ENCODE results near the gene PATZ1.

DNA sequence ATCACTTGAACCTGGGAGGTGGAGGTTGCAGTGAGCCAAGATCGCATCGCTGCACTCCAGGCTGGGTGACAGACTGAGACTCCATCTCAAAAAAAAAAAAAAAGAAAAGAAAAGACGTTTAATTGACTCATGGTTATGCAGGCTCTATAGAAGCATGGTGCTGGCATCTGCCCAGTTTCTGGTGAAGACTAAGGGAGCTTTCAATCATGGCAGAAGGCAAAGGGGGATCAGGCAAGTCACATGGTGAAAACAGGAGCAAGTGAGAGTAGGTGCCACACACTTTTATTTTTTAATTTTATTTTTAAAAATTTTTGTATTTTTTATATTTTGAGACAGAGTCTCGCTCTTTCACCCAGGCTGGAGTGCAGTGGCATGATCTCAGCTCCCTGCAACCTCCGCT, 8.4 kb upstream of the PATZ1 start:
- TF ChIP-seq, protein P1, sequence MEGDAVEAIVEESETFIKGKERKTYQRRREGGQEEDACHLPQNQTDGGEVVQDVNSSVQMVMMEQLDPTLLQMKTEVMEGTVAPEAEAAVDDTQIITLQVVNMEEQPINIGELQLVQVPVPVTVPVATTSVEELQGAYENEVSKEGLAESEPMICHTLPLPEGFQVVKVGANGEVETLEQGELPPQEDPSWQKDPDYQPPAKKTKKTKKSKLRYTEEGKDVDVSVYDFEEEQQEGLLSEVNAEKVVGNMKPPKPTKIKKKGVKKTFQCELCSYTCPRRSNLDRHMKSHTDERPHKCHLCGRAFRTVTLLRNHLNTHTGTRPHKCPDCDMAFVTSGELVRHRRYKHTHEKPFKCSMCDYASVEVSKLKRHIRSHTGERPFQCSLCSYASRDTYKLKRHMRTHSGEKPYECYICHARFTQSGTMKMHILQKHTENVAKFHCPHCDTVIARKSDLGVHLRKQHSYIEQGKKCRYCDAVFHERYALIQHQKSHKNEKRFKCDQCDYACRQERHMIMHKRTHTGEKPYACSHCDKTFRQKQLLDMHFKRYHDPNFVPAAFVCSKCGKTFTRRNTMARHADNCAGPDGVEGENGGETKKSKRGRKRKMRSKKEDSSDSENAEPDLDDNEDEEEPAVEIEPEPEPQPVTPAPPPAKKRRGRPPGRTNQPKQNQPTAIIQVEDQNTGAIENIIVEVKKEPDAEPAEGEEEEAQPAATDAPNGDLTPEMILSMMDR (IDR thresholded peaks at IDR 0.05): no peak
- TF ChIP-seq POLR2A (IDR thresholded peaks at IDR 0.05): no peak
